WTC11 (cell line): ENCODE results near the gene RPL22L1. TPM values are rescaled to one million over a fixed set of nuclear protein-coding genes. Genes with fewer than 3 reads are reported as not detected.

Experiments
- ATAC-seq: fragments of 200-7000 bp; cut with Tn5 transposase; 2 replicates; pipeline ENCODE4 v1.10.0; 2021; ENCODE audit warnings: mild to moderate bottlenecking, moderate library complexity
- CTCF ChIA-PET: fragments of 300-600 bp; sonication (Branson Sonifier 250); formaldehyde crosslinking; loops from one replicate; lab custom pipeline; 2021; ENCODE audit warnings: antibody characterized with exemption; lab: Charles Lee
- POLR2A ChIA-PET: fragments of 350-600 bp; sonication (Branson Sonifier 250); formaldehyde crosslinking; loops from one replicate; lab custom pipeline; 2021; ENCODE audit warnings: antibody characterized with exemption; lab: Charles Lee
- DNase-seq: peaks from one replicate; pipeline ENCODE4 v3.0.0; 2021; ENCODE audit warnings: low spot score
- H3K27ac Mint-ChIP-seq: 2 replicates; pipeline ENCODE4 v1.8.0; 2021; ENCODE audit warnings: mixed read lengths
- H3K27me3 Mint-ChIP-seq: 2 replicates; pipeline ENCODE4 v1.8.0; 2021; ENCODE audit warnings: low read depth, mild to moderate bottlenecking, moderate library complexity, mixed read lengths
- H3K36me3 Mint-ChIP-seq: 2 replicates; pipeline ENCODE4 v1.8.0; 2021; ENCODE audit warnings: mixed read lengths
- H3K4me1 Mint-ChIP-seq: 2 replicates; pipeline ENCODE4 v1.8.0; 2022; ENCODE audit warnings: mixed read lengths
- H3K4me3 Mint-ChIP-seq: 2 replicates; pipeline ENCODE4 v1.8.0; 2021; ENCODE audit warnings: mild to moderate bottlenecking, moderate library complexity, mixed read lengths
- H3K9me3 Mint-ChIP-seq: 2 replicates; pipeline ENCODE4 v1.8.0; 2021; ENCODE audit warnings: mixed read lengths
- ARID4B ChIP-seq: sonication (generic); formaldehyde crosslinking; IDR thresholded peaks from 2 replicates; pipeline ENCODE4 v1.8.0; 2023; ENCODE audit warnings: missing genetic modification reagents, mild to moderate bottlenecking, borderline replicate concordance
- CDX4 ChIP-seq: fragments of 250-450 bp; sonication (Bioruptor Pico); IDR thresholded peaks from 2 replicates; pipeline ENCODE4 v1.9.0; 2021; ENCODE audit warnings: moderate library complexity, mild to moderate bottlenecking, inconsistent platforms, borderline replicate concordance
- CREB1 ChIP-seq: sonication (generic); formaldehyde crosslinking; IDR thresholded peaks from 2 replicates; pipeline ENCODE4 v1.8.0; 2023; ENCODE audit warnings: mild to moderate bottlenecking, missing genetic modification reagents
- E2F1 ChIP-seq: sonication (generic); formaldehyde crosslinking; IDR thresholded peaks from 2 replicates; pipeline ENCODE4 v1.8.0; 2022; ENCODE audit warnings: mild to moderate bottlenecking, missing genetic modification reagents
- GRHL2 ChIP-seq: fragments of 250-450 bp; sonication (Bioruptor Pico); IDR thresholded peaks from 2 replicates; pipeline ENCODE4 v1.8.0; 2022; ENCODE audit warnings: mild to moderate bottlenecking, moderate library complexity; ENCODE audit not compliant: insufficient replicate concordance, severe bottlenecking
- NR1H2 ChIP-seq: sonication (generic); formaldehyde crosslinking; IDR thresholded peaks from 2 replicates; pipeline ENCODE4 v1.9.0; 2021; ENCODE audit warnings: mild to moderate bottlenecking, moderate library complexity, missing genetic modification reagents
- PRDM15 ChIP-seq: sonication (generic); formaldehyde crosslinking; IDR thresholded peaks from 2 replicates; pipeline ENCODE4 v1.8.0; 2022; ENCODE audit warnings: missing genetic modification reagents
- PRRX2 ChIP-seq: fragments of 250-450 bp; sonication (Bioruptor Pico); IDR thresholded peaks from 2 replicates; pipeline ENCODE4 v1.8.0; 2021; ENCODE audit warnings: mild to moderate bottlenecking
- TCF7 ChIP-seq: sonication (generic); formaldehyde crosslinking; IDR thresholded peaks from 2 replicates; pipeline ENCODE4 v1.8.0; 2022; ENCODE audit warnings: mild to moderate bottlenecking, low read depth, missing genetic modification reagents, moderate library complexity
- TEAD4 ChIP-seq: sonication (generic); formaldehyde crosslinking; IDR thresholded peaks from 2 replicates; pipeline ENCODE4 v1.8.0; 2022; ENCODE audit warnings: mild to moderate bottlenecking, missing genetic modification reagents
- ZNF138 ChIP-seq: sonication (generic); formaldehyde crosslinking; conservative IDR thresholded peaks from 2 replicates; pipeline ENCODE4 v1.8.1; 2022; ENCODE audit warnings: mild to moderate bottlenecking, moderate library complexity, missing genetic modification reagents
- ZNF232 ChIP-seq: sonication (generic); formaldehyde crosslinking; IDR thresholded peaks from 2 replicates; pipeline ENCODE4 v1.8.0; 2022; ENCODE audit warnings: mild to moderate bottlenecking, missing genetic modification reagents
- ZNF317 ChIP-seq: sonication (generic); formaldehyde crosslinking; IDR thresholded peaks from 2 replicates; pipeline ENCODE4 v1.8.1; 2023; ENCODE audit warnings: low read depth, mild to moderate bottlenecking, moderate library complexity, missing genetic modification reagents, borderline replicate concordance
- ZNF423 ChIP-seq: fragments of 250-450 bp; sonication (Bioruptor Pico); IDR thresholded peaks from 2 replicates; pipeline ENCODE4 v2.1.2; 2022; ENCODE audit warnings: mild to moderate bottlenecking, moderate library complexity
- ZNF671 ChIP-seq: fragments of 250-450 bp; sonication (Bioruptor Pico); IDR thresholded peaks from 2 replicates; pipeline ENCODE4 v1.8.0; 2021; ENCODE audit warnings: mild to moderate bottlenecking
- total RNA-seq: library from RNA; stranded (reverse); gene quantifications from 3 replicates; pipeline ENCODE4 v1.2.3, GENCODE V29; 2021

RPL22L1 gene
- total RNA-seq, 1 experiment from 2014 or later, result 169 TPM

GRCh38 chr3:170867143-170867937 is 2.7 kb downstream of the RPL22L1 start (continued):
- TF ChIP-seq ZNF671 (CRISPR knock-in tag), result peak; percentile 85

- POLR2A ChIA-PET, result no interaction called here
- no peak for ATAC-seq
- peaks cover 41% of the 10 kb centered on the region for H3K36me3 Mint-ChIP-seq
- H3K4me1 Mint-ChIP-seq, result peaks cover 25% of the 10 kb centered on the region
- H3K27me3 Mint-ChIP-seq, result no peaks in the 10 kb centered on the region
- no peak for DNase-seq
- H3K4me3 Mint-ChIP-seq, result no peak overlapping the region
- H3K9me3 Mint-ChIP-seq, result peaks cover 3% of the 10 kb centered on the region; the same call in 1 of the 2 replicates
- CTCF ChIA-PET, result no interaction called here
- TF ChIP-seq ZNF232 (CRISPR knock-in tag) (no peak), TCF7 (CRISPR knock-in tag) (no peak), PRRX2 (CRISPR knock-in tag) (no peak), ZNF317 (CRISPR knock-in tag) (no peak), TEAD4 (CRISPR knock-in tag) (no peak), GRHL2 (CRISPR knock-in tag) (no peak), E2F1 (CRISPR knock-in tag) (no peak), ARID4B (CRISPR knock-in tag) (no peak), ZNF138 (CRISPR knock-in tag) (no peak), ZNF423 (CRISPR knock-in tag) (no peak), CDX4 (no peak), NR1H2 (CRISPR knock-in tag) (no peak), PRDM15 (CRISPR knock-in tag) (no peak), CREB1 (CRISPR knock-in tag) (no peak)
- no peak overlapping the region for H3K27ac Mint-ChIP-seq
Observed at GRCh38 chr3:170866499-170866898, 3.5 kb downstream of the RPL22L1 start.
